HepG2 (cell line): ENCODE results near the gene DST.

ENCODE experiments used
- CAMTA2 ChIP-seq: sonication (generic); formaldehyde crosslinking; IDR thresholded peaks from 2 replicates; pipeline ENCODE4 v1.4.0; 2020; ENCODE audit warnings: mild to moderate bottlenecking, missing genetic modification reagents, borderline replicate concordance
- CTCF ChIP-seq: sonication (generic); formaldehyde crosslinking; IDR thresholded peaks from 2 replicates; pipeline ENCODE4 v1.5.0; 2020; ENCODE audit warnings: mild to moderate bottlenecking, missing genetic modification reagents, moderate library complexity
- IKZF1 ChIP-seq: fragments of 450-650 bp; IDR thresholded peaks from 2 replicates; pipeline ENCODE4 v1.7.1; 2016
- MAFG ChIP-seq: sonication (generic); formaldehyde crosslinking; IDR thresholded peaks from 2 replicates; pipeline ENCODE4 v1.5.1; 2020; ENCODE audit warnings: mild to moderate bottlenecking, missing genetic modification reagents
- PHF21A ChIP-seq: sonication (generic); formaldehyde crosslinking; IDR thresholded peaks from 2 replicates; pipeline ENCODE4 v1.5.0; 2020; ENCODE audit warnings: mild to moderate bottlenecking, missing genetic modification reagents
- SMC3 ChIP-seq: IDR thresholded peaks from 2 replicates; pipeline ENCODE4 v1.6.1; 2011; ENCODE audit warnings: low read length, improper control_type of control experiment
- SNAI1 ChIP-seq: sonication (generic); formaldehyde crosslinking; IDR thresholded peaks from 2 replicates; pipeline ENCODE4 v1.5.0; 2020; ENCODE audit warnings: mild to moderate bottlenecking, missing genetic modification reagents, borderline replicate concordance
- SP4 ChIP-seq: sonication (generic); formaldehyde crosslinking; IDR thresholded peaks from 2 replicates; pipeline ENCODE4 v1.8.1; 2023; ENCODE audit warnings: mild to moderate bottlenecking, missing genetic modification reagents
- THAP9 ChIP-seq: sonication (generic); formaldehyde crosslinking; IDR thresholded peaks from 2 replicates; pipeline ENCODE4; 2020; ENCODE audit warnings: missing genetic modification reagents, mild to moderate bottlenecking, borderline replicate concordance
- ZBTB8A ChIP-seq: sonication (generic); formaldehyde crosslinking; IDR thresholded peaks from 2 replicates; pipeline ENCODE4 v1.4.0; 2020; ENCODE audit warnings: mild to moderate bottlenecking, low read depth, missing genetic modification reagents, borderline replicate concordance
- ZC3H4 ChIP-seq: sonication (generic); formaldehyde crosslinking; IDR thresholded peaks from 2 replicates; pipeline ENCODE4 v1.4.0; 2020; ENCODE audit warnings: missing genetic modification reagents, borderline replicate concordance
- ZFP62 ChIP-seq: sonication (generic); formaldehyde crosslinking; IDR thresholded peaks from 2 replicates; pipeline ENCODE4 v1.4.0; 2020; ENCODE audit warnings: missing genetic modification reagents
- ZNF761 ChIP-seq: sonication (generic); formaldehyde crosslinking; conservative IDR thresholded peaks from 2 replicates; pipeline ENCODE4 v1.4.0; 2020; ENCODE audit warnings: mild to moderate bottlenecking, missing genetic modification reagents

GRCh38 chr6:56540232-56541029 is 102.3 kb downstream of the DST start:
- no peak for TF ChIP-seq ZBTB8A (CRISPR knock-in tag)
- TF ChIP-seq ZC3H4 (CRISPR knock-in tag) = no peak
- no peak for TF ChIP-seq THAP9 (CRISPR knock-in tag)
- no peak for TF ChIP-seq CAMTA2 (CRISPR knock-in tag)
- TF ChIP-seq CTCF (CRISPR knock-in tag) = no peak
- TF ChIP-seq SMC3 = no peak
- no peak for TF ChIP-seq MAFG (CRISPR knock-in tag)
- no peak for TF ChIP-seq IKZF1
- TF ChIP-seq SP4 (CRISPR knock-in tag) = no peak
- TF ChIP-seq ZFP62 (CRISPR knock-in tag) = no peak
- TF ChIP-seq ZNF761 (CRISPR knock-in tag) = no peak
- TF ChIP-seq PHF21A = no peak
- TF ChIP-seq SNAI1 (CRISPR knock-in tag) = no peak
